ENCODE data around the gene SIRPB2. TPM values are rescaled to one million over a fixed set of nuclear protein-coding genes. Genes with fewer than 3 reads are reported as not detected.

Gene SIRPB2
- total RNA-seq, 4 donors from 2014 or later = 3.9 to 28.5 (median 10.5) TPM

GRCh38 chr20:1431158-1431557 is 60.1 kb downstream of the SIRPB2 start:
- Histone ChIP-seq H3K4me3 (no peak overlapping the region), H3K4me1 (no peaks in the 10 kb centered on the region), H3K9me3 (no peaks in the 10 kb centered on the region), H3K27ac (no peak overlapping the region), H3K27me3 (no peaks in the 10 kb centered on the region), H3K36me3 (peaks cover 0 to 16% (median 0%) of the 10 kb centered on the region in 3 donors)
- WGBS, 2 donors = 58 to 70% methylated on average over 1 of the region's 1 CpG
- TF ChIP-seq EP300 (IDR thresholded peaks at IDR 0.05) = no peak
- TF ChIP-seq POLR2A (IDR thresholded peaks at IDR 0.05) = no peak
- no peak for TF ChIP-seq CTCF (IDR thresholded peaks at IDR 0.05)
- DNase-seq (ENCODE audit: low spot score in 2 of 2) = no peak

DNA sequence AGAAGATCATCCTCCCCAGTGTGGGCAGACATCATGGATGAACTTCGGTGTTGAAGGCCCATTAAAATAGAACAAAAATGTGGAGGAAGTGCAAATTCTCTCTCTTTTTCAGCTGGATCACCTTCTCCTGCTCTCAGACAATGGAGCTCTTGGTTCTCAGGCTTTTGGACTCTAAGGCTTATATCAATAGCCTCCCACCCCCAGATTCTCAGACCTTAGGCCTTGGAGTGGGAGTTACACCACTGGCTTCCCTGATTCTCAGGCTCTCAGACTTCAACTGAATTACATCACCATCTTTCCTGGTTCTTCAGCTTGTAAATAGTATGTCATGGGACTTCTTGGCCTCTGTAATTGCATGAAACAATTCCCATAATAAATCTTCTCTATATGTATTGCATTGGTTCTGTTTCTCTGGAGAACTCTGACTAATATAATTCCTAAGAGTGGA is 61.2 kb downstream of the SIRPB2 start:
- no peak for DNase-seq (ENCODE audit: low spot score in 2 of 2)
- no peak for TF ChIP-seq POLR2A (IDR thresholded peaks at IDR 0.05)
- TF ChIP-seq CTCF (IDR thresholded peaks at IDR 0.05) = no peak
- TF ChIP-seq EP300 (IDR thresholded peaks at IDR 0.05) = no peak
- H3K4me3 ChIP-seq = no peak overlapping the region
- no peak overlapping the region for H3K27ac ChIP-seq
- 19 to 20% methylated on average over 1 of the region's 1 CpG for WGBS, 2 donors
- peaks cover 0 to 16% (median 0%) of the 10 kb centered on the region in 3 donors for H3K36me3 ChIP-seq
- H3K4me1 ChIP-seq = no peaks in the 10 kb centered on the region
- no peaks in the 10 kb centered on the region for H3K9me3 ChIP-seq
- H3K27me3 ChIP-seq = no peaks in the 10 kb centered on the region

GRCh38 chr20:1429143-1429728 is 62.0 kb downstream of the SIRPB2 start:
- H3K27ac ChIP-seq = no peak overlapping the region
- H3K9me3 ChIP-seq = no peaks in the 10 kb centered on the region
- H3K36me3 ChIP-seq = peaks cover 0 to 10% (median 0%) of the 10 kb centered on the region in 3 donors
- H3K4me3 ChIP-seq = no peak overlapping the region
- H3K4me1 ChIP-seq = no peaks in the 10 kb centered on the region
- TF ChIP-seq POLR2A (IDR thresholded peaks at IDR 0.05) (no peak), EP300 (IDR thresholded peaks at IDR 0.05) (no peak), CTCF (IDR thresholded peaks at IDR 0.05) (no peak)
- 90 to 92% methylated on average over 4 of the region's 4 CpGs for WGBS, 2 donors
- H3K27me3 ChIP-seq = peaks cover 0 to 4% of the 10 kb centered on the region in 2 donors
- DNase-seq (ENCODE audit: low spot score in 2 of 2) = no peak

DNA sequence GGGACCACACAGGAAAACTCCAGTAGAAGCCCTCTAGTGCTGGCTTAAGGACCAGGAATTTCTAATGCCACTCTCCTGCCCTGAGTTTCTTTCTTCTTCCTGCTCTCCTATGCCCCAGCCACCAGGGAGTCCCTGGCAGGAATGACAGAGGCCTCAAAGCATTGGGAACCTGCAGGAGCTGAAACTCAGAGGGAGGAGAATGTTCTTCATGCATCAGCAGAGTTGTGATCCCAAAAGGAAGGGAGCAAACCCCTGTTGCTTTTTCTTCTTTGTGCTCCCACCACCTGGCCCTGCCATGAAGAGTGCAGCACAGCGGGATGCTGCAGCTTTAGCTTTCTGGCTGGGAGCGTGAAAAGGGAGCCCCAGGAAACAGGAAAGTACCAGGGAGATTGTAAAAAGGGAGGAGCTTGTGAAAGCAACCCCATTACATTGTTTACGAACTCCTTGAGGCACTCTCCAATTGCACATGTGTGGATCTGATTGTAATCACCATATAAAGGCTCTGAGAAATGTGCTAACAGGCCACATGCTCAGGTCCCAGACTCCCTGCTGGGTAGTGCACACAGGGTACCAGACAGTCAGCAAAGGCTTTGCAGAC is 63.7 kb downstream of the SIRPB2 start:
- no peaks in the 10 kb centered on the region for H3K36me3 ChIP-seq
- DNase-seq (ENCODE audit: low spot score in 2 of 2) = no peak

DNA sequence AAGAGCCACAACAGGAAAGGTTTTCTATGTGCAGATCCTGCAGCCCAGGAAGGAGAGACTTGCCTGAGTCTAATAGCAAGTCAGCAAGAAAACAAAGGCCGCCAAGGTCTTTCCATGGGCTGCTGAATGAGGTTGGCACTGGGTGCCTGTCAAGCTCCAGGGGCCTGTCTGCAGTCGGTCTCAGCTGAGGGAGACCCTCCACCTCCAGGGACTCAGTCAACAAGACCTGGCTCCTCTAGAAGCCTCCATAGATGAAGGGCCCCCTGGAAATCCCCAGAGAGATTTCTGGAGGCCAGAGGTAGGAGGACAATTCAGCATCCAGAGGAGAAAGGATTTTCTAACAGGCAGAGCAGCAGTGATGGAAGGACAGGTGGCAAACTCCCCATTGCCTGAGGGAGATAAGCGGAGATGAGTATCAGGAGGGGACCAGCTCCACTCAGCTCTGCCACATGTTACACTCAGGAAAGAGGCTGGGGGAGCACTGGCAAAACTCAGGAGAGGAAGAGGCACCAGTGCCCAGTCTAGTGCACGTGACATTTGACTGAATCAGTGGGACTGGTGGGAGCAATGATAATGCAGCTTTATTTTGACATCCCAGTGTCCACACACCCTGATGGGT is 64.9 kb downstream of the SIRPB2 start:
- Histone ChIP-seq H3K27me3 (peaks cover 0 to 9% of the 10 kb centered on the region in 2 donors), H3K9me3 (peaks cover 0 to 1% (median 0%) of the 10 kb centered on the region in 4 donors), H3K27ac (no peak overlapping the region), H3K4me1 (peaks cover 0 to 4% (median 0%) of the 10 kb centered on the region in 4 donors), H3K4me3 (no peak overlapping the region), H3K36me3 (no peaks in the 10 kb centered on the region)
- TF ChIP-seq POLR2A (IDR thresholded peaks at IDR 0.05) (no peak), EP300 (IDR thresholded peaks at IDR 0.05) (no peak), CTCF (IDR thresholded peaks at IDR 0.05) (no peak)
- WGBS, 2 donors = 58 to 59% methylated on average over 4 of the region's 4 CpGs
- no peak for DNase-seq (ENCODE audit: low spot score in 2 of 2)

More for the DNA sequence above, 63.7 kb downstream of the SIRPB2 start:
- Histone ChIP-seq H3K9me3 (no peaks in the 10 kb centered on the region), H3K27ac (no peak overlapping the region), H3K4me3 (no peak overlapping the region), H3K4me1 (peaks cover 0 to 4% (median 0%) of the 10 kb centered on the region in 4 donors), H3K27me3 (peaks cover 0 to 9% of the 10 kb centered on the region in 2 donors)
- no peak for TF ChIP-seq EP300 (IDR thresholded peaks at IDR 0.05)
- TF ChIP-seq POLR2A (IDR thresholded peaks at IDR 0.05) = no peak
- 38 to 71% methylated on average over 3 of the region's 3 CpGs for WGBS, 2 donors

Small RNA genes within 50 kb of the gene (small RNA-seq; reads per million reads assigned to genes)
- gene RNU6-917P = not detected

Other genes starting within 250 kb of the SIRPB2 start
- gene SNPH, start 225.1 kb downstream of the SIRPB2 start, total RNA-seq = 1 to 10 TPM; 4.5 to 7.4 (median 6.9) TPM
- gene SDCBP2, start 162.3 kb downstream of the SIRPB2 start, total RNA-seq = 1 to 10 TPM; 1.9 to 4.2 (median 2.9) TPM
- 100 to 1,000 TPM in 3 of 4 donors, 10 to 100 TPM in 1; 92.2 to 172 (median 130) TPM for gene FKBP1A, start 98.4 kb downstream of the SIRPB2 start, total RNA-seq
- 10 to 100 TPM; 31.0 to 71.4 (median 49.9) TPM for gene NSFL1C, start 24.6 kb downstream of the SIRPB2 start, total RNA-seq
- gene SIRPD, start 66.3 kb upstream of the SIRPB2 start, total RNA-seq = not detected
- gene SIRPB1, start 128.6 kb upstream of the SIRPB2 start, total RNA-seq = 1 to 10 TPM; 1.4 to 5.1 (median 1.9) TPM
- gene SIRPG, start 166.4 kb upstream of the SIRPB2 start, total RNA-seq = under 1 TPM in 1 of 4 donors, not detected in 3; 0.30 TPM

Data from tibial nerve (tissue), 4 donors.